CD4-positive, alpha-beta T cell treated with Interferon gamma for 1 hour (primary cell): ENCODE data around the gene ACLY.

Experiments used
- DNase-seq: peaks from one replicate; pipeline ENCODE4 v3.0.0-alpha.2; 2020

Gene ACLY

GRCh38 chr17:41918314-41919164 lies at the start of gene ACLY:
ACLY (minus strand) TSS chr17:41918951; CDS start chr17:41913873, 5,078 bp downstream.
- peak; percentile 95 for DNase-seq

DNA sequence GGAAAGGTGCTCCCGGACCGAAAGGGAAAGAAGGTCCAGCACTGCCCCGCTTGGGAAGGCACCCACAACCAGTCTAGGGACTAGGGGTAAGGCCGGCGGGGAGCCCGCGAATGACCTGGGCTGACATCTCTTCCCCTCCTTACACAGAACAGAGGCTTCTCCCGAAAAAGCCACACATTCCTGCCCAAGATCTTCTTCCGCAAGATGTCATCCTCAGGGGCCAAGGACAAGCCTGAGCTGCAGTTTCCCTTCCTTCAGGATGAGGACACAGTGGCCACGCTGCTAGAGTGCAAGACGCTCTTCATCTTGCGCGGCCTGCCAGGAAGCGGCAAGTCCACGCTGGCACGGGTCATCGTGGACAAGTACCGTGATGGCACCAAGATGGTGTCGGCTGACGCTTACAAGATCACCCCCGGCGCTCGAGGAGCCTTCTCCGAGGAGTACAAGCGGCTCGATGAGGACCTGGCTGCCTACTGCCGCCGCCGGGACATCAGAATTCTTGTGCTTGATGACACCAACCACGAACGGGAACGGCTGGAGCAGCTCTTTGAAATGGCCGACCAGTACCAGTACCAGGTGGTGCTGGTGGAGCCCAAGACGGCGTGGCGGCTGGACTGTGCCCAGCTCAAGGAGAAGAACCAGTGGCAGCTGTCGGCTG lies 49.3 kb upstream of the ACLY start:
- no peak for DNase-seq

DNA sequence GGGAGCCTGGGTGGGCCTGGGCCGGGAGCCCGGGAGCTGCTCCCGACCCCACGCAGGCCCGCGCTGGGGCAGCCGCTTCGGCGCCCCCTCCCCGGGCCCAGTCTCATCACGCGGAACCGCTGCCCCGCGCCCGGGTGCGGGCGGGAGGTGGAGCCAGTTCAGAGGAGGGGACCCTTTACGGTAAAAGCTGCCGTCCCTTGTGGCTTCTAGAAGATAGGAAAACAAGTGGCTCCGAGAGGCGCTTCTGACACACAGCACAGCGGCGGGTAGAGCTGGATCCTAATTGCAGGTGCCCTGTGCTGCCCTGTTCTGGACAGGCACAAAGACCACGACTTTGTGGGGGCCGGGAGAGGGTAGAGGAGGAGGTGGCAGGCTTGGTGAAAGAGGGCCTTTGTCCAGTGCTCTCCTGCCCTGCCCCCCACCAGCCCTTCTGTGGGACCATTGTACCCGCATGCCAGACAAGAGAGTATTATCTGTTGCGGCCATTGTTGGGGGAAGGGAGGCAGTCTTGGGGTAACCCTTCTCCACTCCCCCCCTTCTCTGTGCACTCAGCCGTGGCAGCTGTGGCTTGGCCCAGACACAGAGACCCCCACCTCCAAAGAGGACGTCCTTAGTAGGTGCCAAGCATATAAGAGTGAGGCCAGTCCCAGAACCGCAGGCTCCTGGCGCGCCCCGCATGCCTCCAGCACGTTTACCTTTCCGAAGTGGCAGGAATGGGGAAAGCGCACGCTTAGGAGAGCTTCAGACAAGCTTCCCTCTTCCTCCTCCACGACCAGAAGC lies 48.6 kb upstream of the ACLY start:
- no peak for DNase-seq

- peak; percentile 89 for DNase-seq
Observed at GRCh38 chr17:41966463-41967140, 47.9 kb upstream of the ACLY start, which contains the start of gene CNP. CNP (plus strand) TSS chr17:41966795; CDS start chr17:41966885, 90 bp downstream.

GRCh38 chr17:41965694-41966462 lies 47.1 kb upstream of the ACLY start:
- peak; percentile 66 for DNase-seq

DNA sequence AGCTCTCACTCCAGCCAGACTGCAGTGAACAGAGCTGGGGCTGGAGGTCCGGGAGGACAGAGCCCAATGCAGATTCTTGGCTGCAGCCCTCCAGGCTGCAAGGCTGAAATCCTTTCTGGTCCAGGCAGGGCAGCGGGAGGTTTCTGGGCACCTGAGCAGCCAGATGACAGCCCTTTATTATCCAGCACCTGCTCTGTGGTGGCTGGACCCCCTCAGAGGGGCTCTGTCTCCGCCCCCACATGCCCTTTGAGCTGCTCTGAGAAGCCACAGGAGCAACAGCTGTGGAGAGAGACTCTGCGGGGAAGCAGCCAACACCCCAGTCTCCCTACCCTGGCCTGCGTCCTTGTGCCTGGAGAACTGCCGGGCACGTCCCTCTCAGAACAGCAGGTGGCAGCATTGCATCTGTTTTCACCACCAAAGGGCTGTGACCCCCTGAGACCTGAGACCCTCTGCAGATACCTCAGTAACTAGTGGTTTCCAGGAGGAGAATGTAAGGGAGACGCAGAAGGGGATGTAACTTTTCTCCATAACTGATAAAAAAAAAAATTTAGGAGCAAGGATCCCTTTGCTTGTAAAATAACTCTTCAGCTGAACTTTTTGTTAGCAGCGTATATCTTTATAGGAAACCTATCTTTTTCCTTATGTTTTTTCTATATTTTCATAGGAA lies 44.1 kb upstream of the ACLY start:
- DNase-seq, result peak; percentile 68

GRCh38 chr17:41962111-41962510 lies 43.4 kb upstream of the ACLY start:
- DNase-seq, result no peak

GRCh38 chr17:41959336-41960095 lies 40.8 kb upstream of the ACLY start:
- DNase-seq, result no peak

DNA sequence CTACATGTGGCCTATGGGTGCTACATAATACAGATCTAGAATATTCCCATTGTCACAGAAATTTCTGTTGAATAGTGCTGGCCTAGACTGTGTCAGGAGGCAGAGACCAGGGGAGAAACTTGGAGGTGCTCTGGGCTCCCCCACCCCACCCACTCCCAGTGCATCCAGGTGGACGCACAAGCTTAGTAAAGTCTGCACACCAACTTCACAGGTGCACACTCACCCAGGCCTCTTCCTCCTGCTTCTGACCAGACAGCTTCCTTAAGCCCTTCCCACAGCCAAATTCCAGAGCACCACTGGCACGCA lies 40.2 kb upstream of the ACLY start:
- no peak for DNase-seq

GRCh38 chr17:41957869-41958439 lies 39.2 kb upstream of the ACLY start:
- no peak for DNase-seq

DNA sequence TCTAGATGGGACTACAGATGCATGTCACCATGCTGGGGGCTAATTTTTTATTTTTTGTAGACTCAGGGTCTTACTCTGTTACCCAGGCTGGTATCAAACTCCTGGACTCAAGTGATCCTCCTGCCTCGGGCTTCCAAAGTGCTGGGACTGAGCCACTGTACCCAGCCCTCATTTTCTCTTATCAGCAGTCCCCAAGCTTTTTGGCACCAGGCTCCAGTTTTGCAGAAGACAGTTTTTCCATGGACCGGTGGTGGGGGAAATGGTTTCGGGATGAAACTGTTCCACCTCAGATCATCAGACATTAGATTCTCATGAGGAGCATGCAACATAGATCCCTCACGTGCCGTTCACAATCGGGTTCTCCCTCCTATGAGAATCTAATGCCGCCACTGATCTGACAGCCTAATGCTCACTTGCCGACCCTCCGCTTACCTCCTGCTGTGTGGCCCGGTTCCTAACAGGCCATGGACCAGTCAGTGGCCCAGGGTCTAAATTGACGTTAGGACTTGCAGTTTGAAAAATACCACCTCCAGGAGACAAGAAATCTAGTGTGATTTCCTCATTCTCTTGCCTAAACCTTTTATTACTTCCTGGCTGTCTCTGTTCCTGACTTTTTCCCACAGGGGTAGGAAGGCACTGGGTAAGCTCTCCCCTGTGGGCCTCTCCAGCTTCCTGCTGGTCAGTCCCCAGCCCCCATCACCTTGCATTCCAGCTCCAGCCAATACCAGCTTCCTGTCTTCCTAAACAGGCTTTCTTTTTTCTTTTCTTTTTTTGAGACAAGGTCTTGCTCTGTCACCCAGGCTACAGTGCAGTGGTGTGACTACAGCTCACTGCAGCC lies 38.5 kb upstream of the ACLY start:
- no peak for DNase-seq

DNA sequence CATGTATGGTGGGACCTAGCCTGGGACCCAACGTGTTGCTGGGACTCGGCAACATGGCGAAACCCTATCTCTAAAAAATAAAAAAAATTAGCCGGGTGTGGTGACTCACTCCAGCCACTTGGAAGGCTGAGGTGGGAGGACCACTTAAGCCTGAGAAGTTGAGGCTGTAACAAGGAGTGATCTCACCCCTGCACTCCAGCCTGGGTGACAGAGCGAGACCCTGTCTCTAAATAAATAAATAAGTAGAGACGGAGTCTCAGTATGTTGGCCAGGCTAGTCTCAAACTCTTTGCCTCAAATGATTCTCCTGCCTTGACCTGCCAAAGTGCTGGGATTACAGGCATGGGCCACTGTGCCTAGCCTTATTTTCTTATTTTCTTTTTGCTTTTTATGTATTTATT lies 37.8 kb upstream of the ACLY start:
- no peak for DNase-seq

- no peak for DNase-seq
Observed at GRCh38 chr17:41948762-41949460, 30.2 kb upstream of the ACLY start.

- DNase-seq, result no peak
Observed at GRCh38 chr17:41944943-41945342, 26.2 kb upstream of the ACLY start.

DNA sequence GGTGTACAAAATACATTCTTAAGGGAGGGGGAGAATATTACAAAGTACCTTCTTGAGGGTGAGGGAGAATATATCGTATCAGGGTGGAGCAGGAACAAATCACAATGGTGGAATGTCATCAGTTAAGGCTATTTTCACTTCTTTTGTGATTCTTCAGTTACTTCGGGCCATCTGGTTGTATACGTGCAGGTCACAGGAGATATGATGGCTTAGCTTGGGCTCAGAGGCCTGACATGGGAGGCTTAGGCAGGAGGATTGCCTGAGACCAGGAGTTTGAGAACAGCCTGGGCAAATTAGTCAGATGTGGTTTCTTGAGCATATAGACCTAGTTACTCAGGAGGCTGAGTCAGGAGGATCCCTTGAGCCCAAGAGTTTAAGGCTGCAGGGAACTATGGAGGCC lies 24.7 kb upstream of the ACLY start:
- DNase-seq, result no peak

GRCh38 chr17:41942626-41943373 lies 24.0 kb upstream of the ACLY start:
- DNase-seq, result no peak

DNA sequence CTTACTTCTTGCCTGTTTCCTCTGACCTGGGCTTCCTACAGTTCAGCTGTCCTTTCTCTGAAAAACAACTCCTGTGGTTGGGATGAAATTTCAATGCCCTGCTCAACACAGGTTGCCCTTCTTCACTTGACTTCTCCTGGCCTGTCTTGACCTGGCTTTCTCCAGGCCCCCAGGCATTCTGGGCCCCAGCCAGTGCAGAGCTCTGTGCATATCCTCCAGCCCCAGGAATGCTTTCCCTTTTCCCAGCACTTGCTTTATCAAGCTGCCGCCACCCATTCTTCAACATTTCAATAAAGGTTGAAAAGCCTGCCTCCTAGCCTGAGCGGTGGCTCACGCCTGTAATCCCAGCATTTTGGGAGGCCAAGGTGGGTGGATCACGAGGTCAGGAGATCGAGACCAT lies 22.4 kb upstream of the ACLY start:
- DNase-seq, result no peak

- no peak for DNase-seq
Observed at GRCh38 chr17:41939693-41940090, 20.9 kb upstream of the ACLY start.
